ENCODE results near the gene CCDC141.

CCDC141 gene

GRCh38 chr2:178874529-178875240 lies 175.3 kb downstream of the CCDC141 start:
- Histone ChIP-seq H3K36me3 (peaks cover 44% of the 10 kb centered on the region), H3K9me3 (ENCODE audit: severe bottlenecking) (no peaks in the 10 kb centered on the region), H3K4me3 (ENCODE audit: low read depth, low read length) (no peak overlapping the region), H3K27ac (no peak overlapping the region), H3K27me3 (ENCODE audit: insufficient read depth, low read depth, severe bottlenecking) (no peaks in the 10 kb centered on the region)
- TF ChIP-seq CTCF (IDR thresholded peaks at IDR 0.05; ENCODE audit: low read depth, low read length) = no peak
- DNase-seq = no peak

GRCh38 chr2:178873912-178874311 lies 176.0 kb downstream of the CCDC141 start:
- DNase-seq = no peak
- peaks cover 47% of the 10 kb centered on the region for H3K36me3 ChIP-seq
- no peak overlapping the region for H3K27ac ChIP-seq
- no peaks in the 10 kb centered on the region for H3K27me3 ChIP-seq (ENCODE audit: insufficient read depth, low read depth, severe bottlenecking)
- TF ChIP-seq CTCF (IDR thresholded peaks at IDR 0.05; ENCODE audit: low read depth, low read length) = no peak
- H3K9me3 ChIP-seq (ENCODE audit: severe bottlenecking) = no peaks in the 10 kb centered on the region
- H3K4me3 ChIP-seq (ENCODE audit: low read depth, low read length) = no peak overlapping the region

GRCh38 chr2:178871536-178871935 lies 178.4 kb downstream of the CCDC141 start:
- H3K4me3 ChIP-seq (ENCODE audit: low read depth, low read length) = no peak overlapping the region
- H3K27ac ChIP-seq = no peak overlapping the region
- no peaks in the 10 kb centered on the region for H3K9me3 ChIP-seq (ENCODE audit: severe bottlenecking)
- no peak for DNase-seq
- H3K36me3 ChIP-seq = peaks cover 41% of the 10 kb centered on the region
- TF ChIP-seq CTCF (IDR thresholded peaks at IDR 0.05; ENCODE audit: low read depth, low read length) = no peak
- no peaks in the 10 kb centered on the region for H3K27me3 ChIP-seq (ENCODE audit: insufficient read depth, low read depth, severe bottlenecking)

GRCh38 chr2:178870703-178871102 lies 179.2 kb downstream of the CCDC141 start:
- no peak overlapping the region for H3K27ac ChIP-seq

GRCh38 chr2:178865999-178866398 lies 183.9 kb downstream of the CCDC141 start:
- Histone ChIP-seq H3K36me3 (peaks cover 57% of the 10 kb centered on the region), H3K9me3 (ENCODE audit: severe bottlenecking) (no peaks in the 10 kb centered on the region), H3K4me3 (ENCODE audit: low read depth, low read length) (no peak overlapping the region), H3K27me3 (ENCODE audit: insufficient read depth, low read depth, severe bottlenecking) (no peaks in the 10 kb centered on the region), H3K27ac (no peak overlapping the region)
- no peak for TF ChIP-seq CTCF (IDR thresholded peaks at IDR 0.05; ENCODE audit: low read depth, low read length)
- no peak for DNase-seq

More at GRCh38 chr2:178870703-178871102, 179.2 kb downstream of the CCDC141 start:
- Histone ChIP-seq H3K36me3 (peaks cover 39% of the 10 kb centered on the region), H3K4me3 (ENCODE audit: low read depth, low read length) (no peak overlapping the region), H3K9me3 (ENCODE audit: severe bottlenecking) (no peaks in the 10 kb centered on the region), H3K27me3 (ENCODE audit: insufficient read depth, low read depth, severe bottlenecking) (no peaks in the 10 kb centered on the region)
- DNase-seq = no peak
- TF ChIP-seq CTCF (IDR thresholded peaks at IDR 0.05; ENCODE audit: low read depth, low read length) = no peak

Measured in WERI-Rb-1 (cell line).